ENCODE data around the gene IFI30.

The IFI30 gene

DNA sequence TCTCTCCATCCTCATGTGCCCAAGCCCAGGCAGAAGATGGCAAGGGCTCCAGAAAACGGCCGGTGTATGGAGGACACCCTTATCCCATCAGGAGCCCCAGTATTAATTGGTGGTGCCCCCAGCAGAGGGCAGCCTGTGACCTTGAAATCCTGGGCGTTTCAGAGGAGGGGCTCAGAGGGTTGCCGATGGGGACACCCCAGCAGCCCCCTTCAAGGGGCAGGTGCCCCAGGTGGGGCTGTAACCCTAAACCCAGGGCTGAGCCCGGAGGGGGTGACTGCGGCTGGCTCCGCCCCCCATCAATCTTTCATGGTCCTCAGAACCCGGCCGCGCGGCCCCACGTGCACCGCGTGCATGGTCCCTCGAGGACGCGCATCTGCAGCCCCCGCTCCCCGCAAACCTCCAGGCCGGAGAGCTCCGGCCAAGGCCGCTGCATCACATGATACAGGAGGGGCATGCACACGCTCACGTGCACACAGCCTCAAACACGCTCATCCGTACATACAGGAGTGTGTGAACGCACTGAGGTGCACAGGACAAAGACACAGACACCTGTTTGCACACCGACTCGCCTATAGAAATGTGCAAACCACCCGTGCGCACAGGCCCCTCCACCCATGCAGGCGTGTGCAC is 29.3 kb downstream of the IFI30 start:
- peaks cover 8% of the 10 kb centered on the region for H3K79me2 ChIP-seq
- H3K9me3 ChIP-seq (ENCODE audit: control insufficient read depth, low read length) = no peaks in the 10 kb centered on the region
- H3K27me3 ChIP-seq (ENCODE audit: control insufficient read depth, insufficient read depth, low read length) = no peaks in the 10 kb centered on the region
- TF ChIP-seq, protein P1, sequence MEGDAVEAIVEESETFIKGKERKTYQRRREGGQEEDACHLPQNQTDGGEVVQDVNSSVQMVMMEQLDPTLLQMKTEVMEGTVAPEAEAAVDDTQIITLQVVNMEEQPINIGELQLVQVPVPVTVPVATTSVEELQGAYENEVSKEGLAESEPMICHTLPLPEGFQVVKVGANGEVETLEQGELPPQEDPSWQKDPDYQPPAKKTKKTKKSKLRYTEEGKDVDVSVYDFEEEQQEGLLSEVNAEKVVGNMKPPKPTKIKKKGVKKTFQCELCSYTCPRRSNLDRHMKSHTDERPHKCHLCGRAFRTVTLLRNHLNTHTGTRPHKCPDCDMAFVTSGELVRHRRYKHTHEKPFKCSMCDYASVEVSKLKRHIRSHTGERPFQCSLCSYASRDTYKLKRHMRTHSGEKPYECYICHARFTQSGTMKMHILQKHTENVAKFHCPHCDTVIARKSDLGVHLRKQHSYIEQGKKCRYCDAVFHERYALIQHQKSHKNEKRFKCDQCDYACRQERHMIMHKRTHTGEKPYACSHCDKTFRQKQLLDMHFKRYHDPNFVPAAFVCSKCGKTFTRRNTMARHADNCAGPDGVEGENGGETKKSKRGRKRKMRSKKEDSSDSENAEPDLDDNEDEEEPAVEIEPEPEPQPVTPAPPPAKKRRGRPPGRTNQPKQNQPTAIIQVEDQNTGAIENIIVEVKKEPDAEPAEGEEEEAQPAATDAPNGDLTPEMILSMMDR (IDR thresholded peaks at IDR 0.05) = peak; percentile 11
- no peak overlapping the region for H3K9ac ChIP-seq
- no peak overlapping the region for H2AFZ ChIP-seq
- H3K36me3 ChIP-seq (ENCODE audit: control insufficient read depth, insufficient read depth, low read length) = no peaks in the 10 kb centered on the region
- peak overlapping the region; percentile 97 for H3K4me2 ChIP-seq (ENCODE audit: low read length)
- H3K4me1 ChIP-seq = peaks cover 2% of the 10 kb centered on the region
- H3K27ac ChIP-seq = no peak overlapping the region
- peak overlapping the region; percentile 97 for H3K4me3 ChIP-seq (ENCODE audit: low read depth, low read length)

DNA sequence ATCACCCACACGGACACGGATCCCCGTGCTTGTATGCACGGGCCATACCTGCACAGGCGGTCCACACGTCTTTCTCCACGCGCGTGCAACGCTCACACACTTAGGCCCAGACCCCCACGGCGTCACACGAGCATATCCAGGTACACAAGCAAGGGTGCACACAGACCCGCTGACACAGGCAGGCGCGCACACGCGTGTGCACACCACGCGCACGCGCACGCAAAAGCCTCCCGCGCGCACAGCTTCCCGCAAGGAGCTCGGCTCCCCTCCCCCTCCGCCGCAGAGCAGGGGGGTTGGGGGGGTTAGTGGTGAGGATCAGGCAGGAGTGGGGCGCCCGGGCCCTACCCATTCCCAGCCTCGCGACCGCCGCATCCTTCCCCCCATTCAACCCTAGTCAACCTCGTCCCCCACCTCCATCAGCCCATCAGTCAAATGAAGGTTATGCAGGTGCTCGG is 29.8 kb downstream of the IFI30 start:
- Histone ChIP-seq H3K4me1 (peaks cover 2% of the 10 kb centered on the region), H3K9me3 (ENCODE audit: control insufficient read depth, low read length) (no peaks in the 10 kb centered on the region), H3K36me3 (ENCODE audit: control insufficient read depth, insufficient read depth, low read length) (no peaks in the 10 kb centered on the region), H2AFZ (peak overlapping the region; percentile 75), H3K9ac (no peak overlapping the region), H3K27me3 (ENCODE audit: control insufficient read depth, insufficient read depth, low read length) (no peaks in the 10 kb centered on the region), H3K4me3 (ENCODE audit: low read depth, low read length) (peak overlapping the region; percentile 97), H3K27ac (peak overlapping the region; percentile 65), H3K4me2 (ENCODE audit: low read length) (peak overlapping the region; percentile 97), H3K79me2 (peaks cover 8% of the 10 kb centered on the region)
- TF ChIP-seq, protein P1 (IDR thresholded peaks at IDR 0.05) = no peak

DNA sequence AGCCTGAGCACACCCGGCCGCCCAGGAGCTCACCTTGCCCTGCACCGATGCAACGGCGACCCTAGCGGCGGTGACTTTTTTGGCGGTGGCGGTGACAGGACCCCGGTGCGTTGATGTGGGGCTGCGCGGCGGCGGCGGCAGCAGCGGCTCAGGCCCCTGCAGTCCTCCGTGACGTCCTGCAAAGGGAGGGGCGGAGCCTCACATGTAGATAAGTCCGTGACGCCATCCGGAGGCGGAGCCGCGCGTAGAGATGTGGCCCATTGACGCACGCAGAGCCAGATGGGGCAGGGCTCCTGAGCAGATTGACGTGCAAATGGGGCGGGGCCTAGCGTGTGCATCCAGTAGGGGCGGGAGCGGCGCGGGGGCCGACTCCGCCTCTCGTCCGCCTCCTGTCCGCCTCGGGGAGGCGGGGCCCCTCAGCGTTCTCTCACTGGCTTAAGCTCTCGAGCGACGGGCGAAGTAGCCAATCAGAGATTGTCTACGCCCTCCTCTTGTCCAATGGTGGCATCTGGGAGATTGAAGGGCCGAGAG is 30.3 kb downstream of the IFI30 start, which contains the start of gene RAB3A:
TSS of gene RAB3A (minus strand) at position 180 of the 531 bp plus-strand sequence. CDS start 1,302 bp downstream, outside the sequence.
- Histone ChIP-seq H3K4me2 (ENCODE audit: low read length) (peak within 1 kb of the TSS; percentile 97), H3K9ac (peak within 1 kb of the TSS; percentile 78), H3K79me2 (peaks cover 8% of the 10 kb centered on the region), H2AFZ (peak within 1 kb of the TSS; percentile 96), H3K27me3 (ENCODE audit: control insufficient read depth, insufficient read depth, low read length) (no peaks in the 10 kb centered on the region), H3K27ac (peak within 1 kb of the TSS; percentile 93), H3K9me3 (ENCODE audit: control insufficient read depth, low read length) (no peaks in the 10 kb centered on the region), H3K4me3 (ENCODE audit: low read depth, low read length) (peak within 1 kb of the TSS; percentile 97), H3K36me3 (ENCODE audit: control insufficient read depth, insufficient read depth, low read length) (no peaks in the 10 kb centered on the region), H3K4me1 (peaks cover 2% of the 10 kb centered on the region)
- TF ChIP-seq, protein P1 (IDR thresholded peaks at IDR 0.05) = no peak

DNA sequence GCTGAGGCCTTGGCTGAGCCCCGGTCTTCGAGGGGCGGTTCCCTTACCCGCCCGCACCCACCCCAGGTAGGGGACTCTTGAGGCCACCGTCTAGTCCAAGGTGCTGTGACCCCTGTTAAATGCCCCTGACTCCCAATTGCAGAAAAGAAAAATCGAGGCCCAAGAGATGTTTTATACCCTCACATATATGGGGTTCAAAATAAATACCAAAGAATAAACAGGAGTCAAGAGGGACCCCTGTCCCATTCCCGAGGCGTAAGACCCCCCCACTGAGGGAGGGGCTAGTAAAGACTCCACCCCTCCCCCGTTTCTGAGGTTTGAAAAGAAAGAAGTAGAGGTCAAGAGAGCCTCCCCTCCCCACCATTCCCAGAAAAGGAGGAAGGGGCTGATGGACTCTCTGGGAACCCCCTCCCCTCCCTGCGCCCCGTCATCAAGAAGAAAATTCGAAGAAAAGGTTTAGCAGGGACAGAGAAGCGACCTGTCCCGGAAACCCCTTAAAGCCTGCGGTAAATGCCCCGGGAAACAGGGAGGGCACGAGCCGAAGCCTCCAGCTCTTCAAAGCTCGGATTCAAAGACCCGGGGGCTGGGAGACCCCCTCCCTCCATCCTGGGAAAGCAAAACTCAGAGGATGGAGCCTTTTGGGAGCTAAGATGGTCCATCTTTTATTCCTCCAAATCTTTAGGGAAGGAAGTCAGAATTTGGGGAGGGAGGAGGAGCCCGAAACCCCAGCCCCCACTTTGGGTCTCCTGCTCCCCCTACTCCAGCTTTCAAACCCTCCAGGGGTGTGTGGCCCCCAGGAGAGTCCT is 31.0 kb downstream of the IFI30 start:
- Histone ChIP-seq H3K27ac (peak overlapping the region; percentile 93), H3K36me3 (ENCODE audit: control insufficient read depth, insufficient read depth, low read length) (no peaks in the 10 kb centered on the region), H3K4me2 (ENCODE audit: low read length) (peak overlapping the region; percentile 95), H3K9ac (peak overlapping the region; percentile 78), H3K79me2 (peaks cover 8% of the 10 kb centered on the region), H3K4me1 (peaks cover 2% of the 10 kb centered on the region), H2AFZ (peak overlapping the region; percentile 96), H3K9me3 (ENCODE audit: control insufficient read depth, low read length) (no peaks in the 10 kb centered on the region), H3K4me3 (ENCODE audit: low read depth, low read length) (peak overlapping the region; percentile 65), H3K27me3 (ENCODE audit: control insufficient read depth, insufficient read depth, low read length) (no peaks in the 10 kb centered on the region)
- TF ChIP-seq, protein P1 (IDR thresholded peaks at IDR 0.05) = no peak

All from parathyroid adenoma (tissue), 2 donors.